HCT116 (cell line): ENCODE results near the gene EEF1A2. TPM values are rescaled to one million over a fixed set of nuclear protein-coding genes. Genes with fewer than 3 reads are reported as not detected.

ENCODE experiments used
- ATAC-seq: fragments of 200-7000 bp; cut with Tn5 transposase; 2 replicates; pipeline ENCODE4 v1.9.1; 2020; ENCODE audit warnings: mild to moderate bottlenecking, moderate library complexity
- BruUV-seq: library from RNA; stranded (reverse); fragments of 400-500 nt; replicated peaks from 2 replicates; lab custom pipeline; 2021; lab: Mats Ljungman, UMichigan
- CTCF ChIA-PET: fragments of 300-600 bp; sonication (Branson Sonifier 250); formaldehyde crosslinking; loops from one replicate; lab custom pipeline; 2021; ENCODE audit warnings: antibody characterized with exemption; lab: Charles Lee
- POLR2A ChIA-PET: fragments of 300-600, 350-600 bp; sonication (Branson Sonifier 250); formaldehyde crosslinking; loops from one replicate; lab custom pipeline; 2021; ENCODE audit warnings: antibody characterized with exemption; lab: Charles Lee
- RAD21 ChIA-PET, 2 experiments: fragments of 300-600 bp; sonication (Branson Sonifier 250); formaldehyde crosslinking; loops; one replicate each; lab custom pipeline; 2023; ENCODE audit warnings: low total read pairs in 2 of 2; ENCODE audit not compliant: uncharacterized antibody in 2 of 2, unreplicated experiment in 2 of 2, low non-redundant PET in 1 of 2; lab: Charles Lee
- DNase-seq: peaks from one replicate; pipeline ENCODE4 v3.0.0-alpha.2; 2010; ENCODE audit warnings: low read depth, low spot score
- H2AFZ ChIP-seq: fragments of 200-600 bp; shearing (Covaris generic), sonication (generic); 2 replicates; pipeline ENCODE4 v1.6.1; 2017; ENCODE audit warnings: low read depth, mixed run types, mixed read lengths, antibody characterized with exemption, low read length; ENCODE audit not compliant: poor library complexity, severe bottlenecking
- H3K27ac ChIP-seq: 2 replicates; pipeline ENCODE4 v1.5.1; 2012; ENCODE audit warnings: low read depth, low read length
- H3K27me3 ChIP-seq: fragments of 200-600 bp; sonication (generic); 2 replicates; pipeline ENCODE4 v1.6.1; 2016; ENCODE audit warnings: mixed run types, low read length, mixed read lengths; ENCODE audit not compliant: insufficient read depth
- H3K36me3 ChIP-seq, 2 experiments: fragments of 200-500 bp in 1 of 2; fragments of 200-600 bp in 1 of 2; sonication (Bioruptor generic) in 1 of 2; sonication (generic) in 1 of 2; 2 replicates each; pipeline versions ENCODE4 v1.5.1 to v1.6.1; 2014 to 2016; ENCODE audit warnings: low read length in 2 of 2, inconsistent platforms in 1 of 2, mixed read lengths in 1 of 2, mixed run types in 1 of 2; ENCODE audit not compliant: insufficient read depth in 2 of 2, control insufficient read depth in 1 of 2
- H3K4me1 ChIP-seq, 2 experiments: fragments of 200-600 bp in 1 of 2; sonication (generic) in 1 of 2; 2 replicates each; pipeline versions ENCODE4 v1.5.1 to v1.6.1; 2012 to 2017; ENCODE audit warnings: low read length in 2 of 2, inconsistent platforms in 1 of 2, mild to moderate bottlenecking in 1 of 2, mixed read lengths in 1 of 2, mixed run types in 1 of 2, moderate library complexity in 1 of 2; ENCODE audit not compliant: insufficient read depth in 2 of 2, control insufficient read depth in 1 of 2
- H3K4me2 ChIP-seq: fragments of 200-600 bp; sonication (generic); 2 replicates; pipeline ENCODE4 v1.6.1; 2017; ENCODE audit warnings: mixed run types, low read length, mixed read lengths
- H3K4me3 ChIP-seq, 2 experiments: fragments of 200-600 bp in 1 of 2; sonication (generic) in 1 of 2; replicated peaks in 1 of 2; 2 replicates each; pipeline ENCODE4 v1.5.1; 2011 to 2016; ENCODE audit warnings: low read length in 2 of 2, control low read depth in 1 of 2, low read depth in 1 of 2, mild to moderate bottlenecking in 1 of 2, mixed read lengths in 1 of 2, mixed run types in 1 of 2
- H3K79me2 ChIP-seq: fragments of 200-600 bp; sonication (generic); 2 replicates; pipeline ENCODE4 v1.6.1; 2017; ENCODE audit warnings: mild to moderate bottlenecking, mixed run types, low read length, moderate library complexity, mixed read lengths; ENCODE audit not compliant: insufficient read depth
- H3K9ac ChIP-seq: fragments of 200-600 bp; sonication (generic); 2 replicates; pipeline ENCODE4 v1.6.1; 2016; ENCODE audit warnings: low read length, mixed read lengths
- H3K9me2 ChIP-seq: fragments of 200-600 bp; sonication (generic), shearing (Covaris generic); 2 replicates; pipeline ENCODE4 v1.6.1; 2017; ENCODE audit warnings: mixed run types, mild to moderate bottlenecking, moderate library complexity; ENCODE audit not compliant: insufficient read depth
- H3K9me3 ChIP-seq, 2 experiments: fragments of 200-500 bp in 1 of 2; fragments of 200-600 bp in 1 of 2; sonication (Bioruptor generic) in 1 of 2; sonication (generic) in 1 of 2; 2 replicates each; pipeline ENCODE4 v1.6.1; 2014 to 2017; ENCODE audit warnings: low read length in 2 of 2, mixed read lengths in 2 of 2, inconsistent platforms in 1 of 2, low read depth in 1 of 2, mild to moderate bottlenecking in 1 of 2, mixed run types in 1 of 2, moderate library complexity in 1 of 2; ENCODE audit not compliant: control insufficient read depth in 1 of 2, insufficient read depth in 1 of 2
- H4K20me1 ChIP-seq: fragments of 200-600 bp; sonication (generic), shearing (Covaris generic); 2 replicates; pipeline ENCODE4 v1.6.1; 2017; ENCODE audit warnings: mixed run types, mild to moderate bottlenecking, moderate library complexity; ENCODE audit not compliant: insufficient read depth
- ATF3 ChIP-seq: IDR thresholded peaks from 2 replicates; pipeline ENCODE4 v1.6.1; 2012
- CEBPB ChIP-seq: IDR thresholded peaks from 2 replicates; pipeline ENCODE4 v1.6.1; 2012; ENCODE audit warnings: low read depth
- CTCF ChIP-seq, 3 experiments: fragments of 200-600 bp in 1 of 3; sonication (generic) in 1 of 3; IDR thresholded peaks in 2 of 3; conservative IDR thresholded peaks in 1 of 3; 2 replicates each; pipeline ENCODE4 v1.5.1; 2012 to 2017; ENCODE audit warnings: low read depth in 2 of 3, low read length in 2 of 3, antibody characterized with exemption in 1 of 3, borderline replicate concordance in 1 of 3, control low read depth in 1 of 3, mild to moderate bottlenecking in 1 of 3, mixed read lengths in 1 of 3, mixed run types in 1 of 3, moderate library complexity in 1 of 3; ENCODE audit not compliant: insufficient read depth in 1 of 3
- EGR1 ChIP-seq: IDR thresholded peaks from 2 replicates; pipeline ENCODE4 v1.6.1; 2012; ENCODE audit warnings: low read depth
- ELF1 ChIP-seq: IDR thresholded peaks from 2 replicates; pipeline ENCODE4 v1.6.1; 2012; ENCODE audit warnings: low read depth, borderline replicate concordance
- EZH2 ChIP-seq: fragments of 200-600 bp; sonication (generic); IDR thresholded peaks from 2 replicates; pipeline ENCODE4 v1.6.1; 2017; ENCODE audit warnings: antibody characterized with exemption, mixed run types
- EZH2phosphoT487 ChIP-seq: fragments of 200-600 bp; IDR thresholded peaks from 2 replicates; pipeline ENCODE4 v1.6.1; 2018; ENCODE audit warnings: antibody characterized with exemption, borderline replicate concordance
- JUND ChIP-seq: IDR thresholded peaks from 2 replicates; pipeline ENCODE4 v1.6.1; 2012
- REST ChIP-seq: IDR thresholded peaks from 2 replicates; pipeline ENCODE4 v1.6.1; 2012; ENCODE audit warnings: low read depth
- SIN3A ChIP-seq: IDR thresholded peaks from 2 replicates; pipeline ENCODE4 v1.6.1; 2012; ENCODE audit warnings: low read depth
- SP1 ChIP-seq: IDR thresholded peaks from 2 replicates; pipeline ENCODE4 v1.6.1; 2012; ENCODE audit warnings: low read depth
- SRF ChIP-seq: IDR thresholded peaks from 2 replicates; pipeline ENCODE4 v1.6.1; 2012; ENCODE audit warnings: low read depth
- TCF7L2 ChIP-seq: IDR thresholded peaks from 2 replicates; pipeline ENCODE4 v1.7.0; 2011; ENCODE audit warnings: borderline replicate concordance, inconsistent platforms; ENCODE audit not compliant: insufficient read depth, insufficient read length; ENCODE audit errors: extremely low read depth
- YY1 ChIP-seq: IDR thresholded peaks from 2 replicates; pipeline ENCODE4 v1.6.1; 2011; ENCODE audit warnings: low read length, low read depth, moderate library complexity, mild to moderate bottlenecking; ENCODE audit not compliant: insufficient replicate concordance; ENCODE audit errors: extremely low read depth
- ZBTB33 ChIP-seq: IDR thresholded peaks from 2 replicates; pipeline ENCODE4 v1.6.1; 2011; ENCODE audit warnings: mild to moderate bottlenecking, low read length, moderate library complexity; ENCODE audit not compliant: insufficient replicate concordance; ENCODE audit errors: extremely low read depth
- ZFX ChIP-seq: fragments of 450-650 bp; IDR thresholded peaks from 2 replicates; pipeline ENCODE4 v1.6.1; 2017
- intact Hi-C: fragments of 100-400 bp; cut with micrococcal nuclease; formaldehyde crosslinking; loops from 2 replicates; pipeline ENCODE4 v1.10.0; 2022
- total RNA-seq: library from RNA; stranded (reverse); gene quantifications from one replicate; pipeline ENCODE4 v1.2.1, GENCODE V29; 2021; ENCODE audit not compliant: unreplicated experiment

The EEF1A2 gene
- total RNA-seq, 1 experiment from 2014 or later, result 454 TPM

GRCh38 chr20:63486300-63486855 lies 12.5 kb downstream of the EEF1A2 start:
- peaks cover 21 to 55% of the 10 kb centered on the region in 2 experiments for H3K4me1 ChIP-seq
- no peak overlapping the region for H3K9ac ChIP-seq
- H3K27me3 ChIP-seq, result no peaks in the 10 kb centered on the region
- no peaks in the 10 kb centered on the region for H3K9me3 ChIP-seq
- no peak overlapping the region for H3K4me2 ChIP-seq
- no TSS peak for BruUV-seq
- H3K36me3 ChIP-seq, result peaks cover 11 to 23% of the 10 kb centered on the region in 2 experiments
- intact Hi-C loops, result no loop called here
- H3K27ac ChIP-seq, result no peak overlapping the region
- CTCF ChIA-PET, result no interaction called here
- POLR2A ChIA-PET, result no interaction called here
- H3K79me2 ChIP-seq, result no peaks in the 10 kb centered on the region
- RAD21 ChIA-PET, result no interaction called here
- no peak overlapping the region for H2AFZ ChIP-seq
- peak; percentile 13; the same call in 1 of the 2 replicates for ATAC-seq
- no peaks in the 10 kb centered on the region for H3K9me2 ChIP-seq
- no peak overlapping the region for H3K4me3 ChIP-seq
- TF ChIP-seq REST, result no peak
- no peak for TF ChIP-seq SP1
- no peak for TF ChIP-seq EZH2phosphoT487
- no peak for TF ChIP-seq CTCF (IDR thresholded peaks at IDR 0.05 in 2 of 3, conservative IDR thresholded peaks at IDR 0.05 in 1 of 3; ENCODE audit: borderline replicate concordance in 1 of 3, insufficient read depth in 1 of 3, low read depth in 2 of 3, low read length in 2 of 3)
- no peak for TF ChIP-seq CEBPB
- TF ChIP-seq ZBTB33, result no peak
- no peak for TF ChIP-seq SIN3A
- TF ChIP-seq ELF1, result no peak
- TF ChIP-seq JUND, result no peak
- no peak for TF ChIP-seq EZH2
- TF ChIP-seq EGR1, result no peak
- no peak for TF ChIP-seq TCF7L2
- no peak for TF ChIP-seq SRF
- no peak for TF ChIP-seq ATF3
- no peak for TF ChIP-seq ZFX
- TF ChIP-seq YY1, result no peak
- TF ChIP-seq, all 23 proteins: peak for 0
- H4K20me1 ChIP-seq, result no peaks in the 10 kb centered on the region
- DNase-seq, result no peak
